HepG2 (cell line): ENCODE results near the gene H6PD. TPM values are rescaled to one million over a fixed set of nuclear protein-coding genes. Genes with fewer than 3 reads are reported as not detected.

Experiments
- ATAC-seq: fragments of 200-7000 bp; cut with Tn5 transposase; 3 replicates; pipeline ENCODE4 v1.9.1; 2020; ENCODE audit warnings: mild to moderate bottlenecking, moderate library complexity
- BruUV-seq: library from RNA; stranded (reverse); fragments of 400-500 nt; replicated peaks from 2 replicates; lab custom pipeline; 2021; lab: Mats Ljungman, UMichigan
- CTCF ChIA-PET: fragments of 300-600 bp; formaldehyde crosslinking; extraction: SDS; loops from one replicate; lab custom pipeline; 2021; ENCODE audit warnings: low total read pairs, inconsistent platforms, low intra/inter-chr PET ratio; lab: Yijun Ruan, JAX
- POLR2A ChIA-PET: fragments of 350-600 bp; sonication (Branson Sonifier 250); formaldehyde crosslinking; loops from one replicate; lab custom pipeline; 2020; ENCODE audit warnings: antibody characterized with exemption, inconsistent platforms; lab: Yijun Ruan, JAX
- DNase-seq: peaks from one replicate; pipeline ENCODE4 v3.0.0-alpha.2; 2015; ENCODE audit warnings: low spot score
- FAIRE-seq: peaks from 3 replicates; lab custom pipeline; 2011; peaks lifted over from hg19 to GRCh38; lab: Jason Lieb, UNC
- H2AFZ ChIP-seq: one replicate; pipeline ENCODE4 v1.6.1; 2011; ENCODE audit warnings: low read length, inconsistent platforms
- H3K27ac ChIP-seq: fragments of 300-600 bp; 3 replicates; pipeline ENCODE4 v1.8.0; 2011; ENCODE audit warnings: mixed run types, mild to moderate bottlenecking, mixed read lengths, low read length, inconsistent platforms; ENCODE audit not compliant: insufficient read depth; ENCODE audit errors: extremely low read length
- H3K27me3 ChIP-seq, 2 experiments: fragments of 200-600 bp in 1 of 2; 2 replicates in 1 of 2; 3 replicates in 1 of 2; pipeline versions ENCODE4 v1.6.0 to v1.8.0; 2011; ENCODE audit warnings: low read length in 2 of 2, mild to moderate bottlenecking in 2 of 2, moderate library complexity in 2 of 2, inconsistent platforms in 1 of 2; ENCODE audit not compliant: insufficient read depth in 2 of 2, control insufficient read depth in 1 of 2
- H3K36me3 ChIP-seq, 2 experiments: fragments of 200-600 bp in 1 of 2; replicated peaks in 1 of 2; 2 replicates in 1 of 2; 3 replicates in 1 of 2; pipeline versions ENCODE4 v1.5.1 to v1.8.0; 2011; ENCODE audit warnings: low read length in 2 of 2, inconsistent platforms in 1 of 2; ENCODE audit not compliant: insufficient read depth in 2 of 2, control insufficient read depth in 1 of 2
- H3K4me1 ChIP-seq: 2 replicates; pipeline ENCODE4 v1.5.1; 2012; ENCODE audit warnings: low read length, inconsistent platforms; ENCODE audit not compliant: insufficient read depth
- H3K4me2 ChIP-seq: 2 replicates; pipeline ENCODE4 v1.6.0; 2011; ENCODE audit warnings: low read depth, low read length, inconsistent platforms
- H3K4me3 ChIP-seq, 3 experiments: fragments of 200-600 bp in 1 of 3; sonication (generic), shearing (Covaris generic) in 1 of 3; replicated peaks in 1 of 3; 2 replicates each; pipeline ENCODE4 v1.5.1; 2011 to 2016; ENCODE audit warnings: low read length in 3 of 3, inconsistent platforms in 2 of 3, low read depth in 2 of 3, mild to moderate bottlenecking in 2 of 3, control low read depth in 1 of 3, mixed read lengths in 1 of 3; ENCODE audit not compliant: insufficient read depth in 1 of 3
- H3K79me2 ChIP-seq: one replicate; pipeline ENCODE4 v1.6.1; 2011; ENCODE audit warnings: low read length, inconsistent platforms; ENCODE audit not compliant: insufficient read depth
- H3K9ac ChIP-seq: 2 replicates; pipeline ENCODE4 v1.6.0; 2011; ENCODE audit warnings: mild to moderate bottlenecking, low read depth, low read length, inconsistent platforms; ENCODE audit not compliant: insufficient read depth
- H3K9me3 ChIP-seq: 2 replicates; pipeline ENCODE4 v1.5.1; 2012; ENCODE audit warnings: mild to moderate bottlenecking, low read length
- H4K20me1 ChIP-seq: 2 replicates; pipeline ENCODE4 v1.6.0; 2011; ENCODE audit warnings: inconsistent platforms, mild to moderate bottlenecking, low read length, moderate library complexity; ENCODE audit not compliant: insufficient read depth
- FOXA3 ChIP-seq: IDR thresholded peaks from 2 replicates; pipeline ENCODE4 v1.6.1; 2016; ENCODE audit warnings: missing genetic modification reagents, missing compliant biosample characterization
- GATA4 ChIP-seq: sonication (generic); IDR thresholded peaks from 2 replicates; pipeline ENCODE4 v1.6.1; 2016; ENCODE audit warnings: antibody characterized with exemption, low read depth, borderline replicate concordance
- PHF21A ChIP-seq: sonication (generic); formaldehyde crosslinking; IDR thresholded peaks from 2 replicates; pipeline ENCODE4 v1.5.0; 2020; ENCODE audit warnings: mild to moderate bottlenecking, missing genetic modification reagents
- PTBP1 ChIP-seq: fragments of 200-400 bp; formaldehyde crosslinking; IDR thresholded peaks from 2 replicates; pipeline ENCODE4 v1.6.1; 2018; ENCODE audit warnings: low read length, low read depth; ENCODE audit not compliant: poor library complexity, severe bottlenecking
- SALL1 ChIP-seq: sonication (generic); formaldehyde crosslinking; IDR thresholded peaks from 2 replicates; pipeline ENCODE4 v1.8.0; 2022; ENCODE audit warnings: mild to moderate bottlenecking, missing genetic modification reagents
- SAP130 ChIP-seq: IDR thresholded peaks from 2 replicates; pipeline ENCODE4 v1.6.1; 2016; ENCODE audit warnings: low read depth
- ZFX ChIP-seq: sonication (generic); formaldehyde crosslinking; IDR thresholded peaks from 2 replicates; pipeline ENCODE4 v1.4.0; 2020; ENCODE audit warnings: mild to moderate bottlenecking, low read depth, missing genetic modification reagents, moderate library complexity
- ZMYM3 ChIP-seq: sonication (generic); formaldehyde crosslinking; IDR thresholded peaks from 2 replicates; pipeline ENCODE4 v1.5.1; 2020; ENCODE audit warnings: mild to moderate bottlenecking, missing genetic modification reagents
- ZNF317 ChIP-seq: sonication (generic); formaldehyde crosslinking; IDR thresholded peaks from 2 replicates; pipeline ENCODE4 v1.5.0; 2020; ENCODE audit warnings: mild to moderate bottlenecking, missing genetic modification reagents
- ZNF460 ChIP-seq: sonication (generic); formaldehyde crosslinking; IDR thresholded peaks from 2 replicates; pipeline ENCODE4 v1.5.1; 2020; ENCODE audit warnings: missing genetic modification reagents, mild to moderate bottlenecking, borderline replicate concordance
- WGBS: methylation state at CpG from one replicate; pipeline ENCODE4 v1.1.6; 2017; ENCODE audit warnings: low lambda C conversion rate; 5-methylcytosine and 5-hydroxymethylcytosine counted together
- in situ Hi-C: cut with HindIII; loops from 2 replicates; pipeline ENCODE4 v1.10.0; 2017; ENCODE audit warnings: low pct_unique_long_range_greater_than_20kb; ENCODE audit not compliant: extremely low pct_ligation_motif_present
- intact Hi-C: fragments of 100-400 bp; cut with micrococcal nuclease; formaldehyde crosslinking; loops from one replicate; pipeline ENCODE4 v1.10.0; 2022; ENCODE audit not compliant: unreplicated experiment
- polyA plus RNA-seq, 8 experiments: library from polyadenylated mRNA; depleted of rRNA in 3 of 8; stranded (reverse) in 7 of 8; unstranded in 1 of 8; fragments of >200 nt; fragmentation: Illumina TruSeq in 4 of 8; extraction: Trizol in 4 of 8; gene quantifications; 2 replicates each; pipeline versions ENCODE4 v1.2.1 to v1.2.3, GENCODE V29; 2011 to 2016; ENCODE audit warnings: low read depth in 4 of 8, missing spikeins in 1 of 8, mixed read lengths in 1 of 8; ENCODE audit not compliant: insufficient read depth in 1 of 8
- total RNA-seq, 5 experiments: library from RNA; depleted of rRNA; stranded (reverse); fragments of >200 nt; fragmentation: Illumina TruSeq; extraction: Trizol; gene quantifications; 2 replicates each; pipeline ENCODE4 v1.2.3, GENCODE V29; 2016; ENCODE audit warnings: low read depth in 1 of 5
- TF ChIP-seq, protein P1 (sequence below): sonication (generic); formaldehyde crosslinking; IDR thresholded peaks from 2 replicates; pipeline ENCODE4 v1.5.0; 2020; ENCODE audit warnings: missing genetic modification reagents
- TF ChIP-seq, protein P2 (sequence below): sonication (generic); formaldehyde crosslinking; IDR thresholded peaks from 2 replicates; pipeline ENCODE4 v1.8.1; 2023; ENCODE audit warnings: missing genetic modification reagents, inconsistent platforms, borderline replicate concordance
- TF ChIP-seq, protein P3 (sequence below): sonication (generic); formaldehyde crosslinking; IDR thresholded peaks from 2 replicates; pipeline ENCODE4 v1.5.1; 2020; ENCODE audit warnings: missing genetic modification reagents, mild to moderate bottlenecking, borderline replicate concordance
- TF ChIP-seq, protein P4 (sequence below): sonication (generic); formaldehyde crosslinking; IDR thresholded peaks from 2 replicates; pipeline ENCODE4 v1.8.1; 2023; ENCODE audit warnings: missing genetic modification reagents, mild to moderate bottlenecking, borderline replicate concordance

Gene H6PD
- total and polyA plus RNA-seq, 2 of the 13 experiments (the other 11 are each of a cell fraction or from before 2014, with no cell fraction given), result 9.3 to 14.1 TPM

DNA sequence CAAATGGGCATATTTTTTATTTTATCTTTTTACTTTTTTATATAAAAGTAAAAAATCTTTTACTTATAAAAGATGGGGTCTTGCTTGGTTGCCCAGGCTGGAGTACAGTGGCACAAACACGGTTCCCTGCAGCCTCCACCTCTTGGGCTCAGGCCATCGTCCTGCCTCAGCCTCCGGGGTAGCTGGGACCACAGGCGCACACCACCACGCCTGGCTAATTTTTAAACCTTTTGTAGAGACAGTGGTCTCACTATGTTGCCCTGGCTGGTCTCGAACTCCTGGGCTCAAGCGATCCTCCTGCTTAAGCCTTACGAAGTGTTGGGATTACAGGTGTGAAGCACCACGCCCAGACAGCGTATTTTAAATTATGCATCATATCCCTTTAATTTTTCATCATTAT lies 986 bp downstream of the H6PD start (continued):
- TF ChIP-seq PTBP1 (no peak), ZNF460 (CRISPR knock-in tag) (peak; percentile 34; the same call in 1 of the 2 replicates), ZFX (CRISPR knock-in tag) (peak; percentile 33; the same call in 1 of the 2 replicates), GATA4 (no peak)

DNA sequence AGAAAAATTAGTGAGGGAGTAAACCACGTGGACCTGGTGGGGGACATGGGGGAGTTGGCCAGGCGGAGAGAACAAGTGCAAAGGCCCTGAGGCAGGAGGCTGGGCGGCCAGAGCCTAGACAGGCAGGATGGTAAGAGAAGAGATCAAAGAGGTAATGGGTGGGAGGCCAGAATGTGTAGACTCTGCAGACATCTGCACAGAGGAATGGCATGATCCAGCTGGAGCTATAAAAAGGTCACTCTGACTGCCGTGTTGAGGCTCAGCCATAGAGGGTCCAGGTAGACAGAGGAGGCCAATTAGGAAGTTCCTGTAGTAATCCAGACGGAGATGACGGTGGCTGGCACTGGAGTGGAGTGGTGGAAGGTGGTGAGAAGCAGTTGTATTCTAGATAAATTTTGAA lies 3.6 kb downstream of the H6PD start:
- no peaks in the 10 kb centered on the region for H4K20me1 ChIP-seq
- in situ Hi-C loops (no loop called here), intact Hi-C loops (no loop called here)
- no peaks in the 10 kb centered on the region for H3K9me3 ChIP-seq
- FAIRE-seq, result no peak
- no TSS peak for BruUV-seq
- no peak for ATAC-seq
- no peak overlapping the region for H3K4me3 ChIP-seq
- H3K9ac ChIP-seq, result no peak overlapping the region
- ChIA-PET CTCF (no interaction called here), POLR2A (interaction anchor here (11.8 kb wide), 1 partner anchor 12 kb away, joined by 303 read pairs; no protein-coding TSS in a partner anchor)
- H3K79me2 ChIP-seq, result peaks cover 9% of the 10 kb centered on the region
- 89% methylated on average over 6 of the region's 6 CpGs for WGBS
- no peak for DNase-seq
- no peak overlapping the region for H3K27ac ChIP-seq
- H3K4me2 ChIP-seq, result no peak overlapping the region
- no peaks in the 10 kb centered on the region; a peak in 1 of 5 replicates for H3K27me3 ChIP-seq
- H3K4me1 ChIP-seq, result peaks cover 86% of the 10 kb centered on the region
- no peaks in the 10 kb centered on the region for H3K36me3 ChIP-seq
- no peak overlapping the region for H2AFZ ChIP-seq
- TF ChIP-seq ZMYM3 (CRISPR knock-in tag) (peak; percentile 40), SALL1 (no peak)

DNA sequence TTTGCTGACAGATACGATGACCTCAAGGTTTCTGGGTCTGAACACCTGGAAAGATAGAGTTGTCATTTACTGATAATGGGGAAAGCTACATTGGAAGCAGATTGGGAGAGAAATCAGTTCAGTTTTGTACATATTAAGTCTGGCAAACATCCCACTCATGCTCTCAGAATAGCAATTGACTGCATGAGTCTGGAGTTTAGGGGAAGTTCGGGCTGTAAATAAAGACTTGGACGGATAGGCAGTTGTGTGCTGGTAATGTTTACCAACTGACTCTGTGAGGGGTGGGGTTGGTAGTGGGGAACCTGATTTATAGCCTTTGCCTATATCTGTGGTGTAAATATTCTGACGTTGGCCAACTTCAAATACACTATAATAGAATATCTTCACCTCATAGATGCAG lies 4.0 kb downstream of the H6PD start:
- in situ Hi-C loops, result no loop called here
- no peak for ATAC-seq
- TF ChIP-seq, protein P1, sequence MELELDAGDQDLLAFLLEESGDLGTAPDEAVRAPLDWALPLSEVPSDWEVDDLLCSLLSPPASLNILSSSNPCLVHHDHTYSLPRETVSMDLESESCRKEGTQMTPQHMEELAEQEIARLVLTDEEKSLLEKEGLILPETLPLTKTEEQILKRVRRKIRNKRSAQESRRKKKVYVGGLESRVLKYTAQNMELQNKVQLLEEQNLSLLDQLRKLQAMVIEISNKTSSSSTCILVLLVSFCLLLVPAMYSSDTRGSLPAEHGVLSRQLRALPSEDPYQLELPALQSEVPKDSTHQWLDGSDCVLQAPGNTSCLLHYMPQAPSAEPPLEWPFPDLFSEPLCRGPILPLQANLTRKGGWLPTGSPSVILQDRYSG (CRISPR knock-in tag), result no peak
- TF ChIP-seq, protein P2, sequence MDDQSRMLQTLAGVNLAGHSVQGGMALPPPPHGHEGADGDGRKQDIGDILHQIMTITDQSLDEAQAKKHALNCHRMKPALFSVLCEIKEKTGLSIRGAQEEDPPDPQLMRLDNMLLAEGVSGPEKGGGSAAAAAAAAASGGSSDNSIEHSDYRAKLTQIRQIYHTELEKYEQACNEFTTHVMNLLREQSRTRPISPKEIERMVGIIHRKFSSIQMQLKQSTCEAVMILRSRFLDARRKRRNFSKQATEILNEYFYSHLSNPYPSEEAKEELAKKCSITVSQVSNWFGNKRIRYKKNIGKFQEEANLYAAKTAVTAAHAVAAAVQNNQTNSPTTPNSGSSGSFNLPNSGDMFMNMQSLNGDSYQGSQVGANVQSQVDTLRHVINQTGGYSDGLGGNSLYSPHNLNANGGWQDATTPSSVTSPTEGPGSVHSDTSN (CRISPR knock-in tag), result no peak
- TF ChIP-seq, protein P3, sequence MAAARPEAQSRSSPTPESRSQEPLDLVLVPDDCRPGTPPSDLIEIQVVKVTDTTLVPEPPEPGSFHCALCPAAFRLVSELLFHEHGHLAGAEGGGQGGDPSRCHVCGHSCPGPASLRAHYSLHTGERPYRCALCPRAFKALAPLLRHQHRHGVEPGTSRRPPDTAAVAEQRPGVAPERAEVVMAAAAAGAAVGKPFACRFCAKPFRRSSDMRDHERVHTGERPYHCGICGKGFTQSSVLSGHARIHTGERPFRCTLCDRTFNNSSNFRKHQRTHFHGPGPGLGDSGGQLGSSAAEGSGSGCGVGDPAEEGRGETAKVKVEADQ, result no peak
- TF ChIP-seq, protein P4, sequence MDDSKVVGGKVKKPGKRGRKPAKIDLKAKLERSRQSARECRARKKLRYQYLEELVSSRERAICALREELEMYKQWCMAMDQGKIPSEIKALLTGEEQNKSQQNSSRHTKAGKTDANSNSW (CRISPR knock-in tag), result no peak
- 0 out of 2 replicates have a peak, but pooled peaks have one; percentile 25 for TF ChIP-seq PHF21A (CRISPR knock-in tag)
- peak; percentile 28; the same call in 1 of the 2 replicates for TF ChIP-seq SAP130 (CRISPR knock-in tag)
- peak; percentile 30; the same call in 1 of the 2 replicates for TF ChIP-seq FOXA3 (CRISPR knock-in tag)
- no peak for TF ChIP-seq ZNF317 (CRISPR knock-in tag)

More for the DNA sequence above, 4.0 kb downstream of the H6PD start:
- no peaks in the 10 kb centered on the region for H3K36me3 ChIP-seq
- no TSS peak for BruUV-seq
- H3K4me2 ChIP-seq, result peak overlapping the region; percentile 30; the same call in 1 of the 2 replicates
- H3K9me3 ChIP-seq, result no peaks in the 10 kb centered on the region
- CTCF ChIA-PET, result no interaction called here
- H3K27ac ChIP-seq, result no peak overlapping the region
- H3K4me1 ChIP-seq, result peaks cover 87% of the 10 kb centered on the region
- no peaks in the 10 kb centered on the region for H4K20me1 ChIP-seq
- H3K27me3 ChIP-seq, result no peaks in the 10 kb centered on the region; a peak in 1 of 5 replicates
- H3K9ac ChIP-seq, result no peak overlapping the region
- H3K79me2 ChIP-seq, result peaks cover 9% of the 10 kb centered on the region
- no peak overlapping the region for H3K4me3 ChIP-seq
- POLR2A ChIA-PET, result interaction anchor here (11.8 kb wide), 1 partner anchor 11 kb away, joined by 303 read pairs; no protein-coding TSS in a partner anchor
- WGBS, result 52% methylated on average over 4 of the region's 4 CpGs
- H2AFZ ChIP-seq, result no peak overlapping the region
- no peak for DNase-seq
- FAIRE-seq, result no peak
- intact Hi-C loops, result no loop called here
